LNCAP (cell line): ENCODE measurements around the gene TM6SF1.

Experiments
- TF ChIP-seq, protein P1 (sequence below): fragments of 450-650 bp; IDR thresholded peaks from 2 replicates; pipeline ENCODE4 v1.5.1; 2017; ENCODE audit warnings: mild to moderate bottlenecking

Gene TM6SF1

DNA sequence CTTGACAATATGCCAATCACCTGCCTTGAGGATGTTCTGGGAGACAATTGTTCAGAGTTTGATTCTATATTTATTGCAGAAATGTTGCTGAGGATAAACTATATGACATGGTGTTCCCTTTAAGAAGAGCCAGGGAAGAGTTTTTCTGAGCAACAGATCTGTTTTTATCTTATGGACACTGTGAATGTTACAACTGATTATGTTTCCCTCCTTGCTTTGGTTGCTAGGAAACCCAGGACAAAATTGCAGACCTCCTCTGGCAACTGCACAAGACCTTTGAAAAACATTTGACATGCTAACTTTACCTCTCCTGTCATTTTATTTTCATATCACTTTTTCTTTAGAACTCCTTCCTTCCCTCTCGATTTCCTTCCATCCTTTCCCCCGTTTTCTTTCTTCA lies 8.2 kb upstream of the TM6SF1 start:
- TF ChIP-seq, protein P1, sequence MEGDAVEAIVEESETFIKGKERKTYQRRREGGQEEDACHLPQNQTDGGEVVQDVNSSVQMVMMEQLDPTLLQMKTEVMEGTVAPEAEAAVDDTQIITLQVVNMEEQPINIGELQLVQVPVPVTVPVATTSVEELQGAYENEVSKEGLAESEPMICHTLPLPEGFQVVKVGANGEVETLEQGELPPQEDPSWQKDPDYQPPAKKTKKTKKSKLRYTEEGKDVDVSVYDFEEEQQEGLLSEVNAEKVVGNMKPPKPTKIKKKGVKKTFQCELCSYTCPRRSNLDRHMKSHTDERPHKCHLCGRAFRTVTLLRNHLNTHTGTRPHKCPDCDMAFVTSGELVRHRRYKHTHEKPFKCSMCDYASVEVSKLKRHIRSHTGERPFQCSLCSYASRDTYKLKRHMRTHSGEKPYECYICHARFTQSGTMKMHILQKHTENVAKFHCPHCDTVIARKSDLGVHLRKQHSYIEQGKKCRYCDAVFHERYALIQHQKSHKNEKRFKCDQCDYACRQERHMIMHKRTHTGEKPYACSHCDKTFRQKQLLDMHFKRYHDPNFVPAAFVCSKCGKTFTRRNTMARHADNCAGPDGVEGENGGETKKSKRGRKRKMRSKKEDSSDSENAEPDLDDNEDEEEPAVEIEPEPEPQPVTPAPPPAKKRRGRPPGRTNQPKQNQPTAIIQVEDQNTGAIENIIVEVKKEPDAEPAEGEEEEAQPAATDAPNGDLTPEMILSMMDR: no peak

DNA sequence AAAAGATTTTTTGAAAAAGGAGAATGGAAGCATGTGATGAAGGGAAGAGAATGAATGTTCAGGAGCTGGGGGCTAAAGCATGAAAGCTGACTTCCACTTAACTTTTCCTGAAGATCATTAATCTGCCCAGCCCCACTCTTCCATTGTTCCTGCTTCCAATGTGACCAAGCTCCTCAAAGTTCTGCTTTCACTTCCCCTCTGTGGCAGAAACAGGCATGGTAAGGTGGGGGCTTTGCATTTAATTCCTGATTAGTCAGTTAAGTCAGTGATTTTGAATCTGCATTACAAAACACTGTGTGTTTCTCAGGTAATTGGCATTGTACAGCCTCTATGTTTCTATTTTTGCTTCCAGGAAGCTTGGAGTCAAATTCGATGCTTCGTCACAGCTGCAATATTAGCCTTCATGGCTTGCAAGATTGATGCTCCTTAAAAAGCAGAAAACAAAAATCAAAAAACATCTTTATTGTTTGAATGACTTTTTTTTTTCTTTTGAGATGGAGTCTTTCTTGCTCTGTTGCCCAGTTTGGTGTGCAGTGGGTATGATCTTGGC lies 7.3 kb upstream of the TM6SF1 start:
- TF ChIP-seq, protein P1: no peak

DNA sequence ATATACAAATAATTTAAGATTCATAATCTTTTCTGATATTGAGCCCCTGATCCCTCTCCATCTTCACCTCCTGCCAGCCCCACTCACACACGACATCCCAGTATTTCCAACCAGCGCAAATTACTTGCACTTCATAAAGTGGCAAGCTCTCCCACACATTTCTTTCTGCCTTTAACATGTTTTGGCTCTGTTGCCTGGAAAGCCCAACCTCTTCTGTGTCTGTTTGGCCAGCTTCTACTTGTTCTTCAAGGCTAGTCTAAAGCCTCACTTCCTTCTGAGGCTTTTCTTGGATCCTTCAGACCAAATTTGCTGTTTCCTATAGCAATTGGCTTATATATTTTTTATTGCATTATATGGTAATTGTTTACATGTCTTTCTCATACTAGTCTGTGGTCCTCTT lies 5.1 kb upstream of the TM6SF1 start:
- TF ChIP-seq, protein P1: no peak

DNA sequence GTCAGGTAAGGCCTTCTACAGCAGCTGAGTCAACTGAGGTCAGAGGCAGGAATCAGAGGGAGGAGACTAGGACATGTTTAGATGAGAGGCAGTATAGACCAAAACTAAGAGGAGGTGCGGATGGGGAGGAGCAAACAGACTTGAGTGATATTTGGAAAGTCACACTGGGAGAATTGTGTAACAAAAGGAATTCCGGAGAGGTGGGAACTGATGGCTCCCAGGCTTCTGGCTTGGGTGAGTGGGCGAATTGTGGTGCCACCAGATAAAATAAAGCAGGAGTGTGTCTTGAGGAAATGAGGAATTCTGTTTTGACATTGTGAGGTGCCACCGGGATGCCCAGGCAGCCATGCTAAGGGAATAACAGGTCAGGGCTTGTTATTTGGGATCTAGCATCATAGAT lies 3.3 kb upstream of the TM6SF1 start:
- TF ChIP-seq, protein P1: no peak

DNA sequence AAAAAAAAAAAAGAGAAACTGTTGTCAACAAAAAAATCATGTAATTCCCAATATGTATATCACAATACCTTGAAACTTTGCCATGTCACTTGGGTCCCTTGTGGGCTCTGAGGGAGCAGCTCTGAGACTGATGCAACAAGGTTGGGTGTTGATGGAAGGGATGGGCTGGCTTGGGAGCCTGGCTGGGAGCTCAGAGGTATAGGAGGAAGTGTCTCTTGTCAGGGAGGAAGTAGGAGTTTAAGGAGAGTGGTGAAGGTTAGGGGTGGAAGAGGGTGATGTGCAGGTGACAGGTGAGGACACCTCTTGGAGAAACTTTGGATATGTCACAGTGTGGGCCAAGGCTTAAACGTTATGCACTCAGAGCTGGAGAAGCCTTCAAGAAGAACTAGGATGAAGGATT lies 2.0 kb upstream of the TM6SF1 start:
- TF ChIP-seq, protein P1: no peak

DNA sequence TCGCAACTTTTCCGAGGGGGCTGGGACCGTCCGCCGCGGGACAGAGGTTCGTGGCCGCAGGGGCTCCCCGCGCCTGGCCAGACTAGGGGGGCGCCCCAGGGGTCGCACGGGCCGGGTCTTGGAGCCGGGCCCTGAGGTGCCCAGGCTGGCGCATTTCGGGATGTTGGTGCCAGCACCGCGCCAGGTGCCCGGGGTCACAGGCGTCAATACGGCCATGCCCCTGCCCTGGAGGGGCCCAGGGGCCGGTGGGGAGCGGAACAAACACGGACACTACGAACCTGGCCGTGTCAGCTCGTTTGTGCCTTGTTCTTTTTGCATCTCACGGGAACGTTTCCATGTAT lies 366 bp downstream of the TM6SF1 start:
- TF ChIP-seq, protein P1: no peak

DNA sequence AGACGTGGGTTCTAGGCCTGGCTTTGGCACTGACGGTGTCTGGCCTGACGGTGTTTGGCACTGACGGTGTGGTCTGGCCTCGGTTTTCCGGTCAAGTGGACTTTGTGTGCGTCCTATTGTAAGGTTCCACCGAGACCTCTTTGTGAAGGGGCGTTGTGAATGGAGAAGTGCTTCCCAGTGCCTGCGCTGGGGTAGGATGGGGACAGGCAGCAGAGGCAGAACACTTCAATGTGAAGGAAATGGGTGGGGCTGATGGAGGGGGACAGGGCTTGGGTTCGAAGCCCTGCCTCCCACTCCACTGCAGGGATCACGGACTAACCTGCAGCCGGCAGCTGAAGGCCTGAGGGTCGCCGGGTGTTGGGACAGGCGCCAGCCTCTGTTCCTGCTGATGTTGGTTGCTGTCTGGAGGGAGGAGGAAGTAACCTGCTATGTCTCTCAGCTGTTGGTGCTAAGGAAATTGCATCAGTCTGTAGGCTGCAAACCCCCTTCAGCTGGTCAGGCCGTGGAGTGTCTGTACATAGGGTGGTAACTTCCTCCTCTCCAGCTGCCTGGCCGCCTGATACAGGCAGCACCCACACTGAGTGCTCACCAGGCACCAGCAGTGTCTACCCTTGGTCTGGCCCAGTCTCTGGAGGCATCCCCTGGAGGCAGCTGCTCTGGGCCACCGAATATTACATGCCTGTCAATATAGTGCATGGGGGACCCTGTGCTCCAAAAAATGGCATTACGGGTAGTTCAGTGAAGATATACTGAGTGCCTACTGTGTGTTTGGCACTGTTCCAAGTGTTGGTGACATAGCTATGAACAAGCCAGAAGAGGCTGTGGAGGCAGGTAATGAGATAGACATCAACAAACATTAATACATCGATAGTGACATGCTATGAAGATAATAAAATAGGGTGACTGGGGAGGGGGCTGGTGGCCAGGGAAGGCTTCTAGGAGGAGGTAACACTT lies 1.1 kb downstream of the TM6SF1 start:
- TF ChIP-seq, protein P1: no peak
